Erythroblast (primary cell): Measurements from ENCODE around the gene DPYSL4.

Experiments used
- GATA1 ChIP-seq: IDR thresholded peaks from 2 replicates; pipeline ENCODE4 v1.6.1; 2011; ENCODE audit warnings: low read depth, mild to moderate bottlenecking, control low read depth, low read length, moderate library complexity
- POLR2A ChIP-seq: IDR thresholded peaks from 2 replicates; pipeline ENCODE4 v1.6.1; 2011; ENCODE audit warnings: mild to moderate bottlenecking, low read length

DNA sequence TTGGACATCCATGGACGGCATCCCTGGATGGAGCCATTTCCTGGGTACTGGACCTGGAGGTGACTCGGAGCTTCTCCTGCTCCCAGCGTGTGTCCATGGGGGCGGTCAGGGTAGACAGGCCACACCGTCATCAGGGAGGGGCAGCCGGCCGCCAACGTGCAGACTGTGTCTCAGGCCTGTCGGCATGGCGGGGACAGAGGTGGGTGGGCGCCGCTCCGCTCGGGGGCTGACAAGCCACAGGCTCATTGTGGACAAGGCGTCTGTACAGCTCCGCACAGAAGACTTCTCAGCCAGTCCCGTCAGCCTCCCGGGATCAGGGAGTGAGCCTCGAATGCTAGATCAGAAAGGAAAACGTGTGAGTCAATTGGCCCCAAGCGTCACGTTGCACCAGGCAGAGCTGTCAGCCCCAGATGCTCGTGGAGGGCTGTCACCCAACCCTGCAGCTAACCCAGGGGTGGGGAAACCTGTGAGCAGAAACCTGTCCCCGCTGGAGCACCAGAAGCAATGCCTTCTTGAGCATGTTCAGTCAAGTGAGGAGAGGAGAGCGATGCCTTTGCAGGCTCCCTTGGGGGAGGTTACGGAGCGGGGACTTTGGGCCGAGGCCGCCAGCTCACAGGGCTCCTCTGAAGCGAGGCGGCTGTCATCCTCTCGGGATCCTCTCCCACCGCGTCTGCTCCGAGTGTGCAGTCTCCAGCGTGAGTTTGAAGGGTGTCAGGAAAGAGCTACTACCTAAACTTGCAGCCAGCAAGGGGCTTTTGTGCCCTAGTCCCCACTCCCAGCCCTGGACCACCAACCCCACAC lies 16.0 kb upstream of the DPYSL4 start:
- TF ChIP-seq POLR2A, result no peak
- TF ChIP-seq GATA1, result no peak
